ENCODE results near the gene LRRC75A. TPM values are rescaled to one million over a fixed set of nuclear protein-coding genes. Genes with fewer than 3 reads are reported as not detected.

The LRRC75A gene
- total RNA-seq, 3 donors from 2014 or later, result 37.1 to 85.7 (median 52.6) TPM

DNA sequence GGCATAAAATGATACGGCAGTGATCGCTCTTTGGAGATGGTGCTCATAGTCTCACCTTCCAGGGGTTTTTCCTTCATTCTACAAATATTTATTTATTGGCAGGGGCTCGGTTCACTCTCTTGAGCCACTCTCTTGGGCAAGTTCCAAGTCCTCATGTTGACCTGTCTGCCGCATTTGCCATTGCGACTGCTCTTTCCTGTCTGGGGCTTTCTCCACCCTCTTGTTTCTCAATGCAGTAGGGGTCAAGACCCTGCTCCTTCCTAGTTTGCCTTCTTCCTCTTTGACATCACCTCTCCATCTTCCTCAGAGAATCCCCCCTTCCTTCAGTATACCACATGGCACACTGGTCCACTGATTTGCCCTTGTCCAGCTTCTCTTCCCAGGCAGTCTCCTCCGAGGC, 21.9 kb upstream of the LRRC75A start:
- Histone ChIP-seq H3K36me3 (ENCODE audit: low read depth) (no peaks in the 10 kb centered on the region), H3K4me1 (ENCODE audit: low read depth) (no peaks in the 10 kb centered on the region), H3K4me3 (no peak overlapping the region), H3K9me3 (no peaks in the 10 kb centered on the region)
- intact Hi-C loops (cut with DNase I, micrococcal nuclease), result no loop called here
- DNase-seq (no peak), ATAC-seq (no peak)
- TF ChIP-seq, protein P1, sequence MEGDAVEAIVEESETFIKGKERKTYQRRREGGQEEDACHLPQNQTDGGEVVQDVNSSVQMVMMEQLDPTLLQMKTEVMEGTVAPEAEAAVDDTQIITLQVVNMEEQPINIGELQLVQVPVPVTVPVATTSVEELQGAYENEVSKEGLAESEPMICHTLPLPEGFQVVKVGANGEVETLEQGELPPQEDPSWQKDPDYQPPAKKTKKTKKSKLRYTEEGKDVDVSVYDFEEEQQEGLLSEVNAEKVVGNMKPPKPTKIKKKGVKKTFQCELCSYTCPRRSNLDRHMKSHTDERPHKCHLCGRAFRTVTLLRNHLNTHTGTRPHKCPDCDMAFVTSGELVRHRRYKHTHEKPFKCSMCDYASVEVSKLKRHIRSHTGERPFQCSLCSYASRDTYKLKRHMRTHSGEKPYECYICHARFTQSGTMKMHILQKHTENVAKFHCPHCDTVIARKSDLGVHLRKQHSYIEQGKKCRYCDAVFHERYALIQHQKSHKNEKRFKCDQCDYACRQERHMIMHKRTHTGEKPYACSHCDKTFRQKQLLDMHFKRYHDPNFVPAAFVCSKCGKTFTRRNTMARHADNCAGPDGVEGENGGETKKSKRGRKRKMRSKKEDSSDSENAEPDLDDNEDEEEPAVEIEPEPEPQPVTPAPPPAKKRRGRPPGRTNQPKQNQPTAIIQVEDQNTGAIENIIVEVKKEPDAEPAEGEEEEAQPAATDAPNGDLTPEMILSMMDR (IDR thresholded peaks at IDR 0.05), result no peak

- ATAC-seq (no peak), DNase-seq (no peak)
- no peaks in the 10 kb centered on the region for H3K36me3 ChIP-seq (ENCODE audit: low read depth)
- peaks cover 4% of the 10 kb centered on the region for H3K4me1 ChIP-seq (ENCODE audit: low read depth)
- no peak overlapping the region for H3K4me3 ChIP-seq
- TF ChIP-seq, protein P1 (IDR thresholded peaks at IDR 0.05), result no peak
- intact Hi-C loops (cut with DNase I, micrococcal nuclease), result no loop called here
- no peaks in the 10 kb centered on the region for H3K9me3 ChIP-seq
Measured at GRCh38 chr17:16512011-16512410, 20.0 kb upstream of the LRRC75A start.

DNA sequence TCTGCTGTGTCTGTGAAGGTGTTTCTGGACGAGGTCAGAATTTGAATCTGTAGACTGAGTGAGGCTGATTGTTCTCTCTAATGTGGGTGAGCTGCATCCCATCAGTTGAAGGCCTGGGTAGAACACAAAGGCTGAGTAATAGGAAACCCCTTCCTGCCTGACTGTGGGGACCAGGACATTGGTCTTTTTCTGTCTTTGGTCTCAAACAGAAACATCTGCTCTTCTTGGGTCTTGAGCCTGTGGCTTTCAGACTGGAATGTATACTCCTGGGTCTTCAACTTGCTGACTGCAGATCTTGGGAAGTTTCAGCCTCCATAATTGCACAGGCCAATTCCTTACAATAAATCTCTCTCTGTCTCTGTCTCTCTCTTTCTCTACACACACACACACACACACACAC, 19.6 kb upstream of the LRRC75A start:
- DNase-seq, result no peak
- no peak for ATAC-seq
- no peaks in the 10 kb centered on the region for H3K9me3 ChIP-seq
- TF ChIP-seq, protein P1 (IDR thresholded peaks at IDR 0.05), result no peak
- intact Hi-C loops (cut with DNase I, micrococcal nuclease), result no loop called here
- H3K36me3 ChIP-seq (ENCODE audit: low read depth), result no peaks in the 10 kb centered on the region
- H3K4me3 ChIP-seq, result no peak overlapping the region
- H3K4me1 ChIP-seq (ENCODE audit: low read depth), result peaks cover 4% of the 10 kb centered on the region

GRCh38 chr17:16507918-16508533, 16.0 kb upstream of the LRRC75A start:
- H3K4me1 ChIP-seq (ENCODE audit: low read depth), result peaks cover 19% of the 10 kb centered on the region
- TF ChIP-seq, protein P1 (IDR thresholded peaks at IDR 0.05), result no peak
- DNase-seq (peak in 2 of 3 donors; percentile 50 to 56), ATAC-seq (peak; percentile 97)
- intact Hi-C loops (cut with DNase I, micrococcal nuclease), result no loop called here
- H3K4me3 ChIP-seq, result no peak overlapping the region
- H3K9me3 ChIP-seq, result no peaks in the 10 kb centered on the region
- H3K36me3 ChIP-seq (ENCODE audit: low read depth), result no peaks in the 10 kb centered on the region

GRCh38 chr17:16506188-16506587, 14.2 kb upstream of the LRRC75A start:
- Histone ChIP-seq H3K4me1 (ENCODE audit: low read depth) (peaks cover 19% of the 10 kb centered on the region), H3K36me3 (ENCODE audit: low read depth) (no peaks in the 10 kb centered on the region), H3K9me3 (no peaks in the 10 kb centered on the region), H3K4me3 (no peak overlapping the region)
- no peak for DNase-seq
- ATAC-seq, result no peak
- intact Hi-C loops (cut with DNase I, micrococcal nuclease), result no loop called here
- TF ChIP-seq, protein P1 (IDR thresholded peaks at IDR 0.05), result no peak

GRCh38 chr17:16504984-16505383, 13.0 kb upstream of the LRRC75A start:
- Histone ChIP-seq H3K4me1 (ENCODE audit: low read depth) (peaks cover 19% of the 10 kb centered on the region), H3K36me3 (ENCODE audit: low read depth) (no peaks in the 10 kb centered on the region), H3K4me3 (no peak overlapping the region), H3K9me3 (no peaks in the 10 kb centered on the region)
- intact Hi-C loops (cut with DNase I, micrococcal nuclease), result no loop called here
- ATAC-seq, result peak; percentile 69
- DNase-seq, result no peak
- TF ChIP-seq, protein P1 (IDR thresholded peaks at IDR 0.05), result no peak

Data from mucosa of descending colon (tissue), 3 donors.